ENCODE measurements around the gene GSTT2.
"Not testable (repeated sequence)": the region's sequence is repeated elsewhere in the genome, so short reads cannot be mapped to it uniquely, and the experiment has no call there.

- not testable (repeated sequence) for TF ChIP-seq POLR2A, CTCF (IDR thresholded peaks at IDR 0.05)
Observed at GRCh38 chr22:23961084-23961771, 18.7 kb upstream of the GSTT2 start, which contains the start of gene GSTT2B.
